AG04449 (cell line): Measurements from ENCODE around the gene TSKS.

Experiments used
- CTCF ChIA-PET: fragments of 350-600 bp; formaldehyde crosslinking; extraction: SDS; loops from one replicate; lab custom pipeline; 2021; ENCODE audit warnings: antibody characterized with exemption; lab: Yijun Ruan, JAX
- POLR2A ChIA-PET: fragments of 400-600, 350-600 bp; formaldehyde crosslinking; extraction: SDS; loops from one replicate; lab custom pipeline; 2020; ENCODE audit warnings: antibody characterized with exemption, inconsistent platforms; lab: Yijun Ruan, JAX
- DNase-seq: peaks from one replicate; pipeline ENCODE4 v3.0.0-alpha.2; 2010; ENCODE audit warnings: low read depth, low spot score
- H3K4me3 ChIP-seq: 2 replicates; pipeline ENCODE4 v1.5.1; 2011; ENCODE audit warnings: low read depth, mild to moderate bottlenecking, control low read depth, low read length
- TF ChIP-seq, protein P1 (sequence below): IDR thresholded peaks from one replicate; pipeline ENCODE4 v1.5.1; 2011; ENCODE audit warnings: mild to moderate bottlenecking, moderate library complexity, low read length, control low read depth, inconsistent platforms; ENCODE audit not compliant: insufficient read depth; ENCODE audit errors: missing control alignments

TSKS gene

DNA sequence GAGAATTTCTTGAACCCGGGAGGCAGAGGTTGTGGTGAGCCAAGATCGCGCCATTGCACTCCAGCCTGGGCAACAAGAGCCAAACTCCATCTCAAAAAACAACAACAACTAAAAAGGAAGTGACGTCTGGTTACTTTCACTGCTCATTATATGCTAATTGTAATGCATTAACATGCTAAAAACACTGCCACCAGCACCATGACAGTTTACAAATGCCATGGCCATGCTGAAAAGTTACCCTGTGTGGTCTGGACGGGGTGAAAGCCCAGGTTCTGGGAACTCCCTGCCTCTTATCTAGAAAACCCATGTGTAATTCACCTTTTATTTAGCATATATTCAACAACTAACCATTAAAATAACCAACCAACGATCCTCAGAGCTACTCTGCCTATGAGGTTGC lies 44.1 kb downstream of the TSKS start:
- no peak overlapping the region for H3K4me3 ChIP-seq
- POLR2A ChIA-PET: no interaction called here
- TF ChIP-seq, protein P1, sequence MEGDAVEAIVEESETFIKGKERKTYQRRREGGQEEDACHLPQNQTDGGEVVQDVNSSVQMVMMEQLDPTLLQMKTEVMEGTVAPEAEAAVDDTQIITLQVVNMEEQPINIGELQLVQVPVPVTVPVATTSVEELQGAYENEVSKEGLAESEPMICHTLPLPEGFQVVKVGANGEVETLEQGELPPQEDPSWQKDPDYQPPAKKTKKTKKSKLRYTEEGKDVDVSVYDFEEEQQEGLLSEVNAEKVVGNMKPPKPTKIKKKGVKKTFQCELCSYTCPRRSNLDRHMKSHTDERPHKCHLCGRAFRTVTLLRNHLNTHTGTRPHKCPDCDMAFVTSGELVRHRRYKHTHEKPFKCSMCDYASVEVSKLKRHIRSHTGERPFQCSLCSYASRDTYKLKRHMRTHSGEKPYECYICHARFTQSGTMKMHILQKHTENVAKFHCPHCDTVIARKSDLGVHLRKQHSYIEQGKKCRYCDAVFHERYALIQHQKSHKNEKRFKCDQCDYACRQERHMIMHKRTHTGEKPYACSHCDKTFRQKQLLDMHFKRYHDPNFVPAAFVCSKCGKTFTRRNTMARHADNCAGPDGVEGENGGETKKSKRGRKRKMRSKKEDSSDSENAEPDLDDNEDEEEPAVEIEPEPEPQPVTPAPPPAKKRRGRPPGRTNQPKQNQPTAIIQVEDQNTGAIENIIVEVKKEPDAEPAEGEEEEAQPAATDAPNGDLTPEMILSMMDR: no peak
- no peak for DNase-seq
- CTCF ChIA-PET: interaction anchor here (1.4 to 4.1 kb wide), 4 partner anchors 10 to 149 kb away, joined by 5 to 27 read pairs (median 15); no protein-coding TSS in a partner anchor

DNA sequence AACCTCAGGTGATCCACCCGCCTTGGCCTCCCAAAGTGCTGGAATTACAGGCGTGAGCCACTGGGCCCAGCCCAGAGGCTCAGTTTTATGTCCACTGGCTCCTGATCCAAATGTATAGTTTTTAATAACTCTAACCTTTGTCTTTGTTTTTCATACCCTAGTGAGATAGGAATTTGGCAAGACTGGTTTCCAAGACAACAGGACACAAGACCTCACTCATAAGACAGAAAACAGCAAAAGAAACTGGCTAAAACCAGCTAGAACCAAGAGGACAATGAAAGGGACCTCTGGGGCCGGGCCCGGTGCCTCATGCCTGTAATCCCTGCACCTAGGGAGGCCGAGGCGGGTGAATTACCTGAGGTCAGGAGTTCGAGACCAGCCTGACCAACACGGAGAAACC lies 44.6 kb downstream of the TSKS start:
- no peak for DNase-seq
- TF ChIP-seq, protein P1: no peak
- no peak overlapping the region for H3K4me3 ChIP-seq
- CTCF ChIA-PET: interaction anchor here (0.6 to 4.1 kb wide), 10 partner anchors 11 to 213 kb away, joined by 3 to 27 read pairs (median 5); no protein-coding TSS in a partner anchor
- POLR2A ChIA-PET: no interaction called here

DNA sequence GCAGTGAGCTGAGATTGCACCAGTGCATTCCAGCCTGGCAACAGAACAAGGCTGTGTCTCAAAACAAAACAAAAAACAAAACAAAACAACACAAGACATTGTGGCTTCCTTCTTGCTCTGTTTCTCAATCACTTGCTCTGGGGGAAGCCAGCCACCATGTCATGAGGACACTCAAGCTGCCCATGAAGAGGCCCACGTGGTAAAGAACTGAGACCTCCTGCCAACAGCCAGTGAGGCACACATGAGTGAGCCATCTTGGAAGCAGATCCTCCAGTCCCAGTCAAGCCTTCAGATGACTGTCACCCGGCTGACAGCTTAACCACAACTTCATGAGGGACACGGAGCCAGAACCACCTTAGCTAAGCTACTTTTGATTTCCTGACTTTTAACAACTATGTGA lies 47.0 kb downstream of the TSKS start:
- DNase-seq: no peak
- ChIA-PET POLR2A (no interaction called here), CTCF (interaction anchor here (0.9 to 4.1 kb wide), 4 partner anchors 13 to 103 kb away, joined by 3 to 25 read pairs (median 6); no protein-coding TSS in a partner anchor)
- TF ChIP-seq, protein P1: no peak
- no peak overlapping the region for H3K4me3 ChIP-seq

DNA sequence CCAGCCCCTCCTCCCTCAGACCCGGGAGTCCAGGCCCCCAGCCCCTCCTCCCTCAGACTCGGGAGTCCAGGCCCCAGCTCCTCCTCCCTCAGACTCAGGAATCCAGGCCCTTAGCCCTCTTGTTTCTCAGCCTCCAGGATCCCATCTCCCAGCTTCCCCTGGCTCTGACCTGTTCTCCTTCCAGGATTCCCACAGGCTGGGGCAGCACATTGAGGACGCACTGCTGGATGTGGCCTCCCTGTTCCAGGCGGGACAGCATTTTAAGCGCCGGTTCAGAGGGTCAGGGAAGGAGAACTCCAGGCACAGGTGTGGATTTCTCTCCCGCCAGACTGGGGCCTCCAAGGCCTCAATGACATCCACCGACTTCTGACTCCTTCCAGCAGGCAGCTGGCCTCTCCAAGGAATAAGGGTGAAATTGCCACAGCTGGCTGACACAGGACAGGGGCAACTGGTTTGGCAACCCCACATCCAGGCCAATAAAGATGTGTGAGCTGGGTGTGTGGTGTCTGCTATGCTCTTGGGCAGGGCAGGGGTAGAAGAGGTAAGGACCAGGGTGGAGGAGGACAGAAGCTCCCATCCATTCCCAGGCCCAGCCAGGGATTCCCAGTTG lies 49.8 kb downstream of the TSKS start:
- TF ChIP-seq, protein P1: no peak
- CTCF ChIA-PET: interaction anchor here (1.0 to 1.3 kb wide), 3 partner anchors 9 to 20 kb away, joined by 3 to 4 read pairs (median 3); no protein-coding TSS in a partner anchor
- POLR2A ChIA-PET: no interaction called here
- H3K4me3 ChIP-seq: no peak overlapping the region
- no peak for DNase-seq

DNA sequence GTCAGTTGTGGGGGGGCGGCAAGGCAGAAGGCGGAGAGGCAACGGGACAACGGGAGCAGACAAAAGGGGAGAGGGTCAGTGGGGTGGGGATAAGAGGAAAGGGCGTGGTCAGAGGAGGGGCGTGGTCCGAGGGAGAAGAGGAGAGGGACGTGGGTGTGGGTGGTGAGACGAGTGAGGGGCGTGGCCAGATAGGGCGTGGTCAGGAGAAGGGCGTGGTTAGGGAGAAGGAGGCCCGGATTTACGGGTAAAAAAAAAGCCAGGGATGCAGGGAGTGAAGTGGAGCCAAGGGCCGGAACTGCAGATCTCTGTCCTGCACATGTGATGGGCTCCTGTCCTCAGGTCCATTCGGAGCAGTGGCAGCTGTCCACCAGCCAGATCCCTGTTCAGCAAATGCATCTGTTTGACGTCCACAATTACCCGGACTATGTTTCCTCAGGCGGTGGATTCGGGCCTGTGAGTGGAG lies 50.7 kb downstream of the TSKS start:
- no peak overlapping the region for H3K4me3 ChIP-seq
- TF ChIP-seq, protein P1: no peak
- CTCF ChIA-PET: interaction anchor here (1.0 to 1.3 kb wide), 2 partner anchors 8 to 19 kb away, joined by 3 read pairs; no protein-coding TSS in a partner anchor
- no peak for DNase-seq
- POLR2A ChIA-PET: no interaction called here

DNA sequence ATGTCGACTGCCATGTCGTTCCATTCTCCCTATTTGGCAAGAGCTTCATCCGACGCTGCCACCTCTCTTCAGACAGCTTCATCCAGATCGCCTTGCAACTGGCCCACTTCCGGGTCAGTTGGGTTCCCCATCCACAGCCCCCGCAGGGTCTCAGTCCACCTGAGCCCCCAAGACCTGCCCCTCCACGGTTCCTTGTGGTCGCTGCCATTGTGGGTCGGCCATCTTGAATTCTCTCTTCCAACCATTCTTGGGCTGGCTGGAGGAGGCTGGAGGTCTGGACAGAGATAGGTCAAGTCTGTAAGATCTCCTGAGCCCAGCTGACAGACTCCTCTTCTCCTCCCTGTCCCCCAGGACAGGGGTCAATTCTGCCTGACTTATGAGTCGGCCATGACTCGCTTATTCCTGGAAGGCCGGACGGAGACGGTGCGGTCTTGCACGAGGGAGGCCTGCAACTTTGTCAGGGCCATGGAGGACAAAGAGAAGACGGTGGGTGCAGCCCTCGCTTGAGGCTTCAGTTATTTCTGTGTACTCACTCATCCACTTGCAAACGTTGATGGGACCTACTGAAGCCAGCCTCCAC lies 52.6 kb downstream of the TSKS start:
- H3K4me3 ChIP-seq: no peak overlapping the region
- DNase-seq: no peak
- ChIA-PET POLR2A (no interaction called here), CTCF (interaction anchor here (0.6 to 1.3 kb wide), 3 partner anchors 12 to 29 kb away, joined by 3 to 4 read pairs (median 4); no protein-coding TSS in a partner anchor)
- TF ChIP-seq, protein P1: no peak
